ENCODE results near the gene EEF2. TPM values are rescaled to one million over a fixed set of nuclear protein-coding genes. Genes with fewer than 3 reads are reported as not detected.
"Not testable (repeated sequence)": the region's sequence is repeated elsewhere in the genome, so short reads cannot be mapped to it uniquely, and the experiment has no call there.

The EEF2 gene
- total RNA-seq, 1 donor from 2014 or later, result 1,960 TPM

GRCh38 chr19:3955688-3956087 is 29.6 kb downstream of the EEF2 start:
- H3K36me3 ChIP-seq, result peaks cover 36% of the 10 kb centered on the region
- ATAC-seq, result no peak
- H3K9me3 ChIP-seq, result no peaks in the 10 kb centered on the region
- TF ChIP-seq CTCF (IDR thresholded peaks at IDR 0.05), result no peak
- H3K4me3 ChIP-seq, result no peak overlapping the region
- H3K27ac ChIP-seq, result no peak overlapping the region
- DNase-seq, result no peak
- H3K27me3 ChIP-seq, result no peaks in the 10 kb centered on the region
- no peaks in the 10 kb centered on the region for H3K4me1 ChIP-seq
- intact Hi-C loops (cut with DNase I), result no loop called here

DNA sequence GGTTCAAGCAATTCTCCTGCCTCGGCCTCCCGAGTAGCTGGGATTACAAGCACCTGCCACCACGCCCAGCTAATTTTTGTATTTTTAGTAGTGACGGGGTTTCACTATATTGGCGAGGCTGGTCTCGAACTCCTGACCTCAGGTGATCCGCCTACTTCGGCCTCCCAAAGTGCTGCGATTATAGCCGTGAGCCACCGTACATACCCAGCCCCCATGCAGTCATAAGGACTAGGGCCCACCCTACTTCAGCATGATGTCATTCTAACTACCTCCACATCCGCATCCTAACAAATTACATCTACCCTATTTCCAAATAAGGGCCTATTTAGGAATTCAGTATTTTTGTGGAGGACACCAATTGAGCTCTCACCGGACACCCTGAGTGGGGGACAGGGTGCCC is 30.0 kb downstream of the EEF2 start:
- intact Hi-C loops (cut with DNase I); H3K9me3 ChIP-seq; H3K4me1 ChIP-seq; ATAC-seq; H3K27me3 ChIP-seq; H3K27ac ChIP-seq; H3K4me3 ChIP-seq; DNase-seq: not testable (repeated sequence)
- peaks cover 32% of the 10 kb centered on the region for H3K36me3 ChIP-seq

DNA sequence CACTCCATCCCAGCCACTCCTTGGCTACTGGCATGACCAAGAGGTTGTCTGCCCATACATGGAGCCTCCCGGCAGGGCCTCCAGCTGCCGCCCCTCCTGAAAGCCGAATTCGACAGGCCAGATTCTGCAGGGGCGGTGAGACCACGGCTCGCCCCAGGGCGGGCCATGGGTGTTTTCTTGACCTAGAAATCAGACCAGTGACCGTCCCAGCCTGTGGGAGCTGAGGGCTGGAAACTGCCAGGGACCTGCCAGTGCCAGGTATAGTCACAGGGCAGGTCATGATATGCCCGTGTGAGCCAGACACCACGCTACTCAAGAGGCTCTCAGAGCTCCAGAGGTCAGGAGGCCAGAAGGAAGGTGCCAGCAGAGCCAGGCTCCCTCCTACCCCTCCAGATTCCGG is 31.2 kb downstream of the EEF2 start:
- Histone ChIP-seq H3K9me3 (no peaks in the 10 kb centered on the region), H3K27ac (no peak overlapping the region), H3K36me3 (peaks cover 21% of the 10 kb centered on the region), H3K27me3 (no peaks in the 10 kb centered on the region), H3K4me1 (no peaks in the 10 kb centered on the region), H3K4me3 (no peak overlapping the region)
- ATAC-seq (peak; percentile 7), DNase-seq (no peak)
- TF ChIP-seq CTCF (IDR thresholded peaks at IDR 0.05), result no peak
- intact Hi-C loops (cut with DNase I), result no loop called here

GRCh38 chr19:3952755-3953276 is 32.4 kb downstream of the EEF2 start:
- H3K27me3 ChIP-seq; H3K27ac ChIP-seq; H3K9me3 ChIP-seq; ATAC-seq; intact Hi-C loops (cut with DNase I); H3K4me3 ChIP-seq; H3K4me1 ChIP-seq; DNase-seq; H3K36me3 ChIP-seq: not testable (repeated sequence)

- no peak for TF ChIP-seq CTCF (IDR thresholded peaks at IDR 0.05)
- peak overlapping the region; percentile 2 for H3K4me3 ChIP-seq
- no peaks in the 10 kb centered on the region for H3K27me3 ChIP-seq
- no peak for DNase-seq
- H3K36me3 ChIP-seq, result no peaks in the 10 kb centered on the region
- no peaks in the 10 kb centered on the region for H3K9me3 ChIP-seq
- ATAC-seq, result peak; percentile 19
- no peaks in the 10 kb centered on the region for H3K4me1 ChIP-seq
- intact Hi-C loops (cut with DNase I), result no loop called here
- no peak overlapping the region for H3K27ac ChIP-seq
Observed at GRCh38 chr19:3950871-3951861, 34.1 kb downstream of the EEF2 start.

GRCh38 chr19:3949997-3950859 is 35.0 kb downstream of the EEF2 start:
- H3K9me3 ChIP-seq, result no peaks in the 10 kb centered on the region
- no peaks in the 10 kb centered on the region for H3K36me3 ChIP-seq
- TF ChIP-seq CTCF (IDR thresholded peaks at IDR 0.05), result no peak
- H3K4me1 ChIP-seq, result no peaks in the 10 kb centered on the region
- no peak for DNase-seq
- no peak overlapping the region for H3K4me3 ChIP-seq
- intact Hi-C loops (cut with DNase I), result no loop called here
- no peak overlapping the region for H3K27ac ChIP-seq
- ATAC-seq, result no peak
- H3K27me3 ChIP-seq, result no peaks in the 10 kb centered on the region

All from upper lobe of right lung (tissue), 1 donor.